IMR-90 (cell line): ENCODE measurements around the gene ZFPM1.

ENCODE experiments used
- CHD1 ChIP-seq: IDR thresholded peaks from 2 replicates; pipeline ENCODE4 v1.6.1; 2012; ENCODE audit warnings: low read depth, low read length, improper control_type of control experiment
- CTCF ChIP-seq: conservative IDR thresholded peaks from 2 replicates; pipeline ENCODE4 v1.5.1; 2012; ENCODE audit warnings: mild to moderate bottlenecking, low read depth, low read length, improper control_type of control experiment
- ELK1 ChIP-seq: fragments of 150-350 bp; IDR thresholded peaks from 2 replicates; pipeline ENCODE4 v1.6.1; 2016; ENCODE audit warnings: low read depth, mild to moderate bottlenecking, low read length, moderate library complexity, borderline replicate concordance
- MXI1 ChIP-seq: IDR thresholded peaks from 2 replicates; pipeline ENCODE4 v1.6.1; 2012; ENCODE audit warnings: low read depth, mild to moderate bottlenecking, low read length, moderate library complexity, borderline replicate concordance
- NFE2L2 ChIP-seq: fragments of 150-350 bp; IDR thresholded peaks from 2 replicates; pipeline ENCODE4 v1.6.1; 2016; ENCODE audit warnings: low read depth, mild to moderate bottlenecking, low read length
- POLR2A ChIP-seq: IDR thresholded peaks from 2 replicates; pipeline ENCODE4 v1.6.1; 2012; ENCODE audit warnings: mild to moderate bottlenecking, low read depth, low read length
- RAD21 ChIP-seq: IDR thresholded peaks from 2 replicates; pipeline ENCODE4 v1.6.1; 2012; ENCODE audit warnings: low read length, improper control_type of control experiment
- RCOR1 ChIP-seq: IDR thresholded peaks from 2 replicates; pipeline ENCODE4 v1.6.1; 2012; ENCODE audit warnings: mild to moderate bottlenecking, low read length, improper control_type of control experiment; ENCODE audit not compliant: insufficient replicate concordance
- RFX5 ChIP-seq: IDR thresholded peaks from 2 replicates; pipeline ENCODE4 v1.8.0; 2012; ENCODE audit warnings: low read depth, mild to moderate bottlenecking, low read length, moderate library complexity
- USF2 ChIP-seq: fragments of 150-350 bp; IDR thresholded peaks from 2 replicates; pipeline ENCODE4 v1.6.1; 2017; ENCODE audit warnings: mild to moderate bottlenecking, antibody characterized with exemption, low read length, low read depth

GRCh38 chr16:88480829-88481228 is 27.7 kb downstream of the ZFPM1 start:
- no peak for TF ChIP-seq MXI1
- no peak for TF ChIP-seq CTCF
- TF ChIP-seq POLR2A, result no peak
- TF ChIP-seq USF2, result no peak
- no peak for TF ChIP-seq RAD21
- no peak for TF ChIP-seq RCOR1
- TF ChIP-seq NFE2L2, result no peak
- no peak for TF ChIP-seq ELK1
- TF ChIP-seq CHD1, result no peak
- no peak for TF ChIP-seq RFX5
